HFF-Myc (cell line): ENCODE data around the gene NTMT1.

Source experiments
- DNase-seq: peaks from one replicate; pipeline ENCODE4 v3.0.0-alpha.2; 2011; ENCODE audit warnings: low read depth; ENCODE audit errors: extremely low read depth
- H3K4me3 ChIP-seq: replicated peaks from 2 replicates; pipeline ENCODE4 v1.5.1; 2011; ENCODE audit warnings: low read depth, mild to moderate bottlenecking, control low read depth, low read length
- CTCF ChIP-seq: IDR thresholded peaks from 2 replicates; pipeline ENCODE4 v1.5.1; 2012; ENCODE audit warnings: mild to moderate bottlenecking, low read depth, low read length, control low read depth; ENCODE audit errors: missing control alignments

Gene NTMT1

GRCh38 chr9:129644365-129644764 is 18.4 kb downstream of the NTMT1 start:
- DNase-seq: no peak
- TF ChIP-seq CTCF: no peak

GRCh38 chr9:129644902-129645301 is 18.9 kb downstream of the NTMT1 start:
- no peak overlapping the region for H3K4me3 ChIP-seq
- no peak for TF ChIP-seq CTCF
- no peak for DNase-seq

More at GRCh38 chr9:129644365-129644764, 18.4 kb downstream of the NTMT1 start:
- no peak overlapping the region for H3K4me3 ChIP-seq

- no peak overlapping the region for H3K4me3 ChIP-seq
- TF ChIP-seq CTCF: no peak
- no peak for DNase-seq
Observed at GRCh38 chr9:129646252-129646651, 20.3 kb downstream of the NTMT1 start.

GRCh38 chr9:129646654-129647053 is 20.7 kb downstream of the NTMT1 start:
- no peak for TF ChIP-seq CTCF
- no peak overlapping the region for H3K4me3 ChIP-seq

GRCh38 chr9:129647635-129648034 is 21.7 kb downstream of the NTMT1 start:
- H3K4me3 ChIP-seq: no peak overlapping the region
- no peak for DNase-seq
- TF ChIP-seq CTCF: no peak

More at GRCh38 chr9:129646654-129647053, 20.7 kb downstream of the NTMT1 start:
- no peak for DNase-seq

- DNase-seq: no peak
Observed at GRCh38 chr9:129648092-129648763, 22.3 kb downstream of the NTMT1 start.

More at GRCh38 chr9:129648092-129648763, 22.3 kb downstream of the NTMT1 start:
- H3K4me3 ChIP-seq: no peak overlapping the region
- TF ChIP-seq CTCF: no peak
